GM13976 (cell line): ENCODE data around the gene ST3GAL2.

Experiments
- DNase-seq: peaks from one replicate; pipeline ENCODE4 v3.0.0; 2012; ENCODE audit warnings: low spot score
- in situ Hi-C: fragments of 300-500 bp; cut with MboI; formaldehyde crosslinking; loops from one replicate; pipeline ENCODE4 v1.12.0; 2022; ENCODE audit warnings: low sequenced_read_pairs, mixed read lengths, inconsistent platforms; ENCODE audit not compliant: unreplicated experiment
- TF ChIP-seq, protein P1 (sequence below): IDR thresholded peaks from 2 replicates; pipeline ENCODE4 v1.5.1; 2012; ENCODE audit warnings: borderline replicate concordance, mild to moderate bottlenecking; ENCODE audit not compliant: insufficient read depth; ENCODE audit errors: extremely low read depth, missing control alignments, control extremely low read depth

Gene ST3GAL2

DNA sequence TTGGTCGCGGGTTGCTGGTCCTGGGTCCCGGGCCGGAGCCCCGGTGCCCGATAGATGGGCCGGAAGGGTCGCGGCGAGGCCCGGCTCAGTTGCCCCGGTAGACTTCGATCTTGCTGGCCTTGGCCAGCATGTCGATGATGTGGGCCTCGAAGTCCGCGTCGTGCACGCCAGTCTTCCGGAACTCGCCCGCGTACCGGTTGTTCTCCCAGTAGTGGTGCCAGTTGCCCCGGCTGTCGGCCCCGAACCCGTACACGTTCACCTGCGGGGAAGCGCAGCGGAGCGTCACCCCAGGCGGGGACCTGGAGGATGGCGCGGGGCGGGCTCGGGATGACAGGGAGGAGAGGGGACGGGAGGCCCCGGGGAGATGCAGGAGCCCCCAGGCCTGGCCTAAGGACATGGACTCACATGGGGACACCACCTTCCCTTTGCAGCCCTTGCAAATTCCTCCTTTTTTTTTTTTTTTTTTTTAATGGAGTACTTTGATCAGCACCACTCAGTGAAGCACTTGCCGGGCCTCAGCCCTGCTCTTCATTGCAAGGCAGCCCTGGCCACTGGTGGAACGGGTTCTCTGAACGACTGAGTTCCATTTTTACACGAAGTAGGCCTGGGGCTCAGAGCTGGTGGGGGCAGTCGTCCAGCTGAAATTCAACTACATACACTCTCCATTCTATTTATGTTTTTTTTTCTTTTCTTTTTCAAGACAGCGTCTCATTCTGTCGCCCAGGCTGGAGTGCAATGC is 57.1 kb downstream of the ST3GAL2 start:
- in situ Hi-C loops = no loop called here
- DNase-seq = no peak
- TF ChIP-seq, protein P1, sequence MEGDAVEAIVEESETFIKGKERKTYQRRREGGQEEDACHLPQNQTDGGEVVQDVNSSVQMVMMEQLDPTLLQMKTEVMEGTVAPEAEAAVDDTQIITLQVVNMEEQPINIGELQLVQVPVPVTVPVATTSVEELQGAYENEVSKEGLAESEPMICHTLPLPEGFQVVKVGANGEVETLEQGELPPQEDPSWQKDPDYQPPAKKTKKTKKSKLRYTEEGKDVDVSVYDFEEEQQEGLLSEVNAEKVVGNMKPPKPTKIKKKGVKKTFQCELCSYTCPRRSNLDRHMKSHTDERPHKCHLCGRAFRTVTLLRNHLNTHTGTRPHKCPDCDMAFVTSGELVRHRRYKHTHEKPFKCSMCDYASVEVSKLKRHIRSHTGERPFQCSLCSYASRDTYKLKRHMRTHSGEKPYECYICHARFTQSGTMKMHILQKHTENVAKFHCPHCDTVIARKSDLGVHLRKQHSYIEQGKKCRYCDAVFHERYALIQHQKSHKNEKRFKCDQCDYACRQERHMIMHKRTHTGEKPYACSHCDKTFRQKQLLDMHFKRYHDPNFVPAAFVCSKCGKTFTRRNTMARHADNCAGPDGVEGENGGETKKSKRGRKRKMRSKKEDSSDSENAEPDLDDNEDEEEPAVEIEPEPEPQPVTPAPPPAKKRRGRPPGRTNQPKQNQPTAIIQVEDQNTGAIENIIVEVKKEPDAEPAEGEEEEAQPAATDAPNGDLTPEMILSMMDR = no peak

DNA sequence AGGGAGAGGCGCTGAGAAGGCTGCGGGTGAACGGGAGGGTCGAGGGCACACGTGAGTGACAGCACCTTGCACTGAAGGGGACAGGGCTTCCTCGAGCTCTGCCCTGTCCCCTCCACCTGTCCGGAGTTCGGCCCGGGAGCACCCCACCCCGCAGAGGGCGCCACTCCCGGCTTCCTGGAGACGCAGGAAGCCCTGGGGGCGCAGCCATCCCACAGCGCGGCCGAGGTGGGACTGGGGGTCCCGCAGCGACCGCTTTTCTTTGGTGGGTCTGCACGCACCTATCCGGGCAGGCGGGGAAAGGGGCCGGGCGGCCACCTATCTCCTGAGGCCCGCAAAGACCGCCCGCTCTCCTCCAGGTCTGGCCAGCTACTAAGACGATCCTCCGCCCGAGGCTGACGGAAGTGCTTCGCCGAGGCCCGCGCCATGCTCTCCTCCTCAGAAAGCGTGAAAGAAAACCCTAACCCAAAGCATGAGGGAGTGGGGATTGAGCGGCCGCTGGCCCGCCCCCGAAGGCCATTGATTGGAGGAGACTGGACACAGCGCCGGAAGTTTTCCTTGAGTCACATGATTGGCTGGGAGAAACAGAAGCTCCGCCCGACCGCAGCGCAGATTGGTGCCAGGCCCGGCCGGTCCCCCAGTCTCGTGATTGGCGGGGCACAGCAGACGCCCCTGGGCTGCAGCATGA is 57.8 kb downstream of the ST3GAL2 start:
- in situ Hi-C loops = no loop called here
- peak; percentile 95 for DNase-seq
- TF ChIP-seq, protein P1 = peak; percentile 25

DNA sequence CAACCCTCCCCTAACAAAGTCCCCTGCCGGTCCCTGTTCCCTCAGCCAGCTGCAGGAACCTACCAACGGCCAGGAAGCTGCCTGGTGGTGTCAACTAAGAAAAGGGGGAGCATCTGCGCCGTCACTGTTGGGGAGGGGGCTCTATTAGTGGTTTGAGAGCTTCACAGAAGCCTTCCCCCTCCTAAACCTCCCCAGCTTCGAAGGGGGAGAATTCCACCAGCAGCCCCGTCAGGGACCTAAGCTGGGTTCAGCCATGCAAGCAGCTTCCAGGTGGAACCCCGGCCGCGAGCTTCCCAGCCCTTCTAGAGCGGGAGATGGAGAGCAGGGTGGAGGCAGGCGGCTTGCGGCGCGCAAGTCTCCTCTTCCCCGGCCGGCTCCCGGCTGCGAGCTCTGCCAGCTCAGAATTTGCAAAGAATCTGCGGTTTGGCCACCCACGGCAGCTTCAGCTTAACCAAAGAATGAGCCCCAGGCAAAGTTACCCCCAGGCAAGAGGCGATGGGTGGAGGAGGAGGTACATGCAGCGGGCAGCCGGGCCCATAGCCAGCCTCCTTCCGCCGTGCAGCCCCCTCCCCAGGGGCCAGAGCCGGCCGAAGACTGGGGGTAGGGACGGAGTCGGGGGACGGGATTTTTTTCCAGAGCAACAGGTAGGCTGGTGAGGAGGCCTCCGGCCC is 58.5 kb downstream of the ST3GAL2 start:
- TF ChIP-seq, protein P1 = no peak
- peak; percentile 50 for DNase-seq
- in situ Hi-C loops = no loop called here

DNA sequence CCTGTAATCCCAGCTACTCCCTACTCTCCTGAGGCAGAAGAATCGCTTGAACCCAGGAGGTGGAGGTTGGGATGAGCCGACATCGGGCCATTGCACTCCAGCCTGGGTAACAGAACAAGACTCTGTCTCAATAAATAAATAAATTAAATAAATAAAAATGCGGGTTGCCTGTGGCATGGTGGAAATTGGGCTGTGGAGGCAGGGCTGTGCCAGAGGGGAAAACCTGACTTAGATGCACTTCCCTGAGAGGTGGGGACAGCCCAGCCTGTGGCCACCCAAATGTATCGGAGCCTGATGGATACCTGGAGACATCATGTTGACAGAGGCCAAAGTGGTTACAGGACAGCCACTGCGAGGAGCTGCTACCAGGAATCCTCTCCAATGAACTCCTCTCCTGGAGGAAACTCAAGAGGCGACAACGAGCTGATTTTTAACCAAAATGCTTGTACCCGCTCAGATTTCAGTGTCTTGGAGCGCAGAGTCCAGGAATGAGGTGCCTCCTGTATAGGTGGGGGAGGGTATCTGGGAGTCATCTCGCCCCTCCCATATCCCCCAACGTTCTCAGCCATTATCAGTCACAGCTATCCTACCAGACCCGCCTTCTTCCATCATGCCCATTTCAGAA is 59.9 kb downstream of the ST3GAL2 start:
- no peak for DNase-seq
- TF ChIP-seq, protein P1 = no peak
- in situ Hi-C loops = no loop called here

DNA sequence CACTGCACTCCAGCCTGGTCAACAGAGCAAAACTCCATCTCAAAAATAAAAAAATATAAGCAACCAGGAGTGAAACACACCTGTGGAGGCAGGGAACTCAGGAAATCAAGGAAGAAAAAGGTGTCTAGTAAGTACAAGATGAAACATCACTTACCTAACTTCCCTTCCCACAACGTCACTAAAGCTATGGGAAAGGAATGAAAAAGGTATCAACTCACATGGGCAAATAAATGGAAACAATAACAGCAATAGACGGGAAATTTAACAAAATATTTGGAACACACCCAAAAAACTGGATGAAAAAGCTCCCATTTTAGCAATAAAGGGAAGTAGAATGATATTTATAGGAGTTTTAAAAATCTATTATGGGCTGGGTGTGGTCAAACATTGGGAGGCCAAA is 61.1 kb downstream of the ST3GAL2 start:
- in situ Hi-C loops = no loop called here
- no peak for DNase-seq
- TF ChIP-seq, protein P1 = no peak
